Measurements from ENCODE around the gene RAB33B.
A peak's percentile ranks its signal among the peaks of the same experiment; 100 is the strongest.

Gene RAB33B

DNA sequence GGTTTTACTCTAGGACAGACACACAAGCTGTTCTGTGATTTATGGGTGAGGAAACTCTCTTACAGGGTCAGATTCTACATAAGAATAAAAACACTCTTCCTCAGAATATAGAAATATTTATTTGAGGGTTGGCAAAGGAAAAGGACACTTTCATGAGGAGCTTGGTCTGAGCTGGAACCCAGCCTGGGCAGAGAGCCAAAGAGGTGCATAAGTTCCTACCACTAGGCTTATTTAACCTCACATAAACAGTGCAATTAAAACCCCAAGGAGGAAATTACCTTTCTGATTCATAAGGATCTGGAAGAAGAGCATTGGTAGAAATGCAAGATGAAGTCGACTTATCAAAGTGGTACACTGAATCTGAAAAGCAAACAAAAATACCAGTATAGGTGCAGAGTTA, 69.2 kb downstream of the RAB33B start:
- H3K4me3 Mint-ChIP-seq, result no peak overlapping the region
- DNase-seq, result no peak
- TF ChIP-seq, protein P1, sequence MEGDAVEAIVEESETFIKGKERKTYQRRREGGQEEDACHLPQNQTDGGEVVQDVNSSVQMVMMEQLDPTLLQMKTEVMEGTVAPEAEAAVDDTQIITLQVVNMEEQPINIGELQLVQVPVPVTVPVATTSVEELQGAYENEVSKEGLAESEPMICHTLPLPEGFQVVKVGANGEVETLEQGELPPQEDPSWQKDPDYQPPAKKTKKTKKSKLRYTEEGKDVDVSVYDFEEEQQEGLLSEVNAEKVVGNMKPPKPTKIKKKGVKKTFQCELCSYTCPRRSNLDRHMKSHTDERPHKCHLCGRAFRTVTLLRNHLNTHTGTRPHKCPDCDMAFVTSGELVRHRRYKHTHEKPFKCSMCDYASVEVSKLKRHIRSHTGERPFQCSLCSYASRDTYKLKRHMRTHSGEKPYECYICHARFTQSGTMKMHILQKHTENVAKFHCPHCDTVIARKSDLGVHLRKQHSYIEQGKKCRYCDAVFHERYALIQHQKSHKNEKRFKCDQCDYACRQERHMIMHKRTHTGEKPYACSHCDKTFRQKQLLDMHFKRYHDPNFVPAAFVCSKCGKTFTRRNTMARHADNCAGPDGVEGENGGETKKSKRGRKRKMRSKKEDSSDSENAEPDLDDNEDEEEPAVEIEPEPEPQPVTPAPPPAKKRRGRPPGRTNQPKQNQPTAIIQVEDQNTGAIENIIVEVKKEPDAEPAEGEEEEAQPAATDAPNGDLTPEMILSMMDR (IDR thresholded peaks at IDR 0.05), result no peak
- no peaks in the 10 kb centered on the region for H3K9me3 Mint-ChIP-seq
- H3K4me1 Mint-ChIP-seq, result peaks cover 22% of the 10 kb centered on the region
- no peak overlapping the region for H3K27ac Mint-ChIP-seq
- H3K36me3 Mint-ChIP-seq (ENCODE audit: low read depth), result peaks cover 74% of the 10 kb centered on the region
- H3K27me3 Mint-ChIP-seq (ENCODE audit: low read depth, poor library complexity), result no peaks in the 10 kb centered on the region

DNA sequence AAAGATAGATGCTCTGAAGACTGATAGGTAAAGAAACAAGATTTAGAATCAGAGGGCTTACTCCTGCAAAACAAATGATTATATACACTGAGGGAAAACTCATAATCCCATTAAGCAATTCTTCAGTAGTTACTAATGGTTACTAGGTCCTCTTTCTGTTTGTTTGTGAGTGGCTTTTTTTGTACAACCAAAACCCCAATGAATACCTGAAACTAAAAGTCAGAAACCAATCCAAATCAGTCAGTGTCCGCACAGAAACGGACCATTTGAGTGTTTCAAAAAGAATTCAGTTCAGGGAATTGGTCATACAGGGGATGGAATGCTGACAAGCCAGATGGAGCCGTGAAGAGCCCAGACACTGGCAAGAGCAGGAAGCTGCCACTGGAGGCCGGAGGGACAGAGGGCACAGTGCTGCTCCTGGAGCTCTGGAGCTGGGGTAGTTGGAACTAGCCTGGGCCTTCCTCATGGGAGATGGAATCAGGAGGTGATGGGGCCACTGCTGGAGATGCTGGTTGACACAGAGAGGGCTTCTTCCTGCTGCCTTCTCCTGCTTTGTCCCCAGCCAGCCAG, 70.2 kb downstream of the RAB33B start:
- no peak for DNase-seq
- TF ChIP-seq, protein P1 (IDR thresholded peaks at IDR 0.05), result no peak
- no peak overlapping the region for H3K4me3 Mint-ChIP-seq
- peaks cover 29% of the 10 kb centered on the region for H3K4me1 Mint-ChIP-seq
- H3K27ac Mint-ChIP-seq, result peak overlapping the region; percentile 74
- H3K36me3 Mint-ChIP-seq (ENCODE audit: low read depth), result peaks cover 74% of the 10 kb centered on the region
- H3K27me3 Mint-ChIP-seq (ENCODE audit: low read depth, poor library complexity), result no peaks in the 10 kb centered on the region
- no peaks in the 10 kb centered on the region for H3K9me3 Mint-ChIP-seq

DNA sequence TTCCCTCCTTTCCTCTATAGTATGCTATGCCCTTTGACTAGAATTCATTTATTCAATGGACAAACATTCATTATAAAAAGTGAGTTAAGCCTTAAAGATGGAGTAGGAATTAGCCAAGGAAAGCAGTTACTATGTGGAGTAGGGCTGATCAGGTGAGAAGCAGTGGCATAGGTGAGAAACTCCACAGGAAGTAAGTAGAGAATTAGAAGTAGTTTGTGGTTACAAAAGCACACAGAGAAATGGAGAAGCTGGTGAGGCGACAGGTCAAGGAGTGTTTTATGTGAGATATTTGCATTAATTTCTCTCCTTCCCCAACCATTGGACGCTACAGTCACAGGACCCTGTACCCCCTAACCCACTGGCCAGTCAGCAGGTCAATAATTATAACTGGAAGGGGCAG, 71.5 kb downstream of the RAB33B start:
- TF ChIP-seq, protein P1 (IDR thresholded peaks at IDR 0.05), result no peak
- H3K36me3 Mint-ChIP-seq (ENCODE audit: low read depth), result peaks cover 67% of the 10 kb centered on the region
- H3K4me3 Mint-ChIP-seq, result no peak overlapping the region
- no peak for DNase-seq
- H3K27ac Mint-ChIP-seq, result no peak overlapping the region
- H3K27me3 Mint-ChIP-seq (ENCODE audit: low read depth, poor library complexity), result no peaks in the 10 kb centered on the region
- H3K9me3 Mint-ChIP-seq, result no peaks in the 10 kb centered on the region
- peaks cover 32% of the 10 kb centered on the region for H3K4me1 Mint-ChIP-seq
